H1 (cell line): ENCODE data around the gene TTC13. TPM values are rescaled to one million over a fixed set of nuclear protein-coding genes. Genes with fewer than 3 reads are reported as not detected.

Experiments
- CTCF ChIA-PET: fragments of 300-600 bp; sonication (Branson Sonifier 250); formaldehyde crosslinking; loops from one replicate; lab custom pipeline; 2021; ENCODE audit not compliant: partially characterized antibody; lab: Charles Lee
- POLR2A ChIA-PET: fragments of 300-600 bp; sonication (Branson Sonifier 250); formaldehyde crosslinking; loops from one replicate; lab custom pipeline; 2021; ENCODE audit warnings: inconsistent platforms; ENCODE audit not compliant: partially characterized antibody; lab: Charles Lee
- DNase-seq, 2 experiments: peaks; one replicate each; pipeline versions ENCODE4 v3.0.0 to v3.0.0-alpha.2; 2010 to 2022; ENCODE audit warnings: low spot score in 2 of 2, low read depth in 1 of 2, mixed read lengths in 1 of 2
- FAIRE-seq: peaks from 2 replicates; lab custom pipeline; 2011; peaks lifted over from hg19 to GRCh38; lab: Jason Lieb, UNC
- H2AFZ ChIP-seq: 2 replicates; pipeline ENCODE4 v1.8.1; 2012; ENCODE audit warnings: low read length, inconsistent platforms
- H2AK5ac ChIP-seq: 2 replicates; pipeline ENCODE4 v1.6.1; 2013; ENCODE audit warnings: low read depth, low read length
- H2BK120ac ChIP-seq: replicated peaks from 2 replicates; pipeline ENCODE3; 2013; ENCODE audit warnings: low read depth, low read length, inconsistent platforms
- H2BK12ac ChIP-seq: 2 replicates; pipeline ENCODE4 v1.6.1; 2013; ENCODE audit warnings: low read depth, low read length
- H2BK15ac ChIP-seq: 2 replicates; pipeline ENCODE4 v1.6.1; 2013; ENCODE audit warnings: low read length
- H2BK20ac ChIP-seq: 2 replicates; pipeline ENCODE4 v1.6.1; 2013; ENCODE audit warnings: low read length
- H2BK5ac ChIP-seq: 2 replicates; pipeline ENCODE4 v1.6.1; 2013; ENCODE audit warnings: low read depth, low read length
- H3K14ac ChIP-seq: 2 replicates; pipeline ENCODE4 v1.6.1; 2013; ENCODE audit warnings: inconsistent platforms; ENCODE audit not compliant: insufficient read length
- H3K18ac ChIP-seq: 2 replicates; pipeline ENCODE4 v1.6.1; 2013; ENCODE audit warnings: low read length; ENCODE audit errors: extremely low read depth
- H3K23ac ChIP-seq: 2 replicates; pipeline ENCODE4 v1.6.1; 2013; ENCODE audit warnings: inconsistent platforms; ENCODE audit not compliant: insufficient read length
- H3K23me2 ChIP-seq: 2 replicates; pipeline ENCODE4 v1.6.1; 2013; ENCODE audit warnings: low read depth, low read length
- H3K27ac ChIP-seq: 2 replicates; pipeline ENCODE4 v1.6.1; 2011; ENCODE audit warnings: low read depth, low read length, inconsistent platforms
- H3K27me3 ChIP-seq, 4 experiments: replicated peaks in 1 of 4; 1 replicate in 1 of 4; 2 replicates in 3 of 4; pipeline versions ENCODE4 v1.6.1 to v1.8.1; 2011 to 2013; ENCODE audit warnings: low read length in 3 of 4, mild to moderate bottlenecking in 3 of 4, inconsistent platforms in 2 of 4, mixed read lengths in 2 of 4, moderate library complexity in 1 of 4; ENCODE audit not compliant: control insufficient read depth in 3 of 4, insufficient read depth in 3 of 4; ENCODE audit errors: extremely low read depth in 1 of 4
- H3K36me3 ChIP-seq, 4 experiments: 2 replicates each; pipeline versions ENCODE4 v1.6.1 to v1.8.1; 2011 to 2013; ENCODE audit warnings: mild to moderate bottlenecking in 4 of 4, low read length in 3 of 4, moderate library complexity in 2 of 4, control low read depth in 1 of 4, inconsistent platforms in 1 of 4; ENCODE audit not compliant: insufficient read depth in 4 of 4, control insufficient read depth in 2 of 4
- H3K4ac ChIP-seq: replicated peaks from 2 replicates; pipeline ENCODE3; 2013; ENCODE audit warnings: low read length, low read depth, mixed read lengths, inconsistent platforms; ENCODE audit not compliant: insufficient read length
- H3K4me1 ChIP-seq, 4 experiments: replicated peaks in 1 of 4; 1 replicate in 1 of 4; 2 replicates in 3 of 4; pipeline versions ENCODE4 v1.6.1 to v1.8.1; 2011 to 2013; ENCODE audit warnings: low read length in 3 of 4, inconsistent platforms in 2 of 4, mixed read lengths in 1 of 4; ENCODE audit not compliant: insufficient read depth in 4 of 4, control insufficient read depth in 3 of 4
- H3K4me2 ChIP-seq, 2 experiments: 2 replicates each; pipeline versions ENCODE4 v1.6.1 to v1.8.1; 2011 to 2013; ENCODE audit warnings: low read depth in 2 of 2, low read length in 2 of 2, control low read depth in 1 of 2, inconsistent platforms in 1 of 2, mild to moderate bottlenecking in 1 of 2; ENCODE audit not compliant: insufficient read depth in 1 of 2
- H3K4me3 ChIP-seq, 4 experiments: fragments of 200-600, 300-600 bp in 1 of 4; sonication (generic), shearing (Covaris generic), sonication (Bioruptor Twin) in 1 of 4; 2 replicates each; pipeline versions ENCODE4 v1.5.1 to v1.8.1; 2011 to 2016; ENCODE audit warnings: low read length in 4 of 4, low read depth in 3 of 4, control low read depth in 2 of 4, inconsistent platforms in 2 of 4, mild to moderate bottlenecking in 2 of 4, mixed read lengths in 1 of 4, moderate library complexity in 1 of 4; ENCODE audit not compliant: insufficient read depth in 2 of 4; ENCODE audit errors: extremely low read depth in 1 of 4
- H3K56ac ChIP-seq: replicated peaks from 2 replicates; pipeline ENCODE3; 2013; ENCODE audit warnings: low read depth, mild to moderate bottlenecking, mixed read lengths, low read length, inconsistent platforms; ENCODE audit not compliant: insufficient read length
- H3K79me1 ChIP-seq: 2 replicates; pipeline ENCODE4 v1.6.1; 2013; ENCODE audit warnings: low read depth, low read length, control low read depth
- H3K79me2 ChIP-seq, 2 experiments: 2 replicates each; pipeline versions ENCODE4 v1.6.1 to v1.8.1; 2012 to 2013; ENCODE audit warnings: low read length in 2 of 2, mild to moderate bottlenecking in 2 of 2, inconsistent platforms in 1 of 2; ENCODE audit not compliant: insufficient read depth in 2 of 2, control insufficient read depth in 1 of 2
- H3K9ac ChIP-seq, 4 experiments: replicated peaks in 1 of 4; 1 replicate in 1 of 4; 2 replicates in 3 of 4; pipeline versions ENCODE4 v1.6.1 to v1.8.1; 2011 to 2013; ENCODE audit warnings: low read depth in 3 of 4, low read length in 3 of 4, control low read depth in 2 of 4, mild to moderate bottlenecking in 2 of 4, moderate library complexity in 2 of 4, inconsistent platforms in 1 of 4; ENCODE audit errors: extremely low read depth in 1 of 4
- H3K9me3 ChIP-seq, 2 experiments: 2 replicates each; pipeline versions ENCODE4 v1.6.1 to v1.8.1; 2012 to 2013; ENCODE audit warnings: mild to moderate bottlenecking in 2 of 2, moderate library complexity in 2 of 2, control low read depth in 1 of 2, inconsistent platforms in 1 of 2, low read depth in 1 of 2, low read length in 1 of 2, mixed read lengths in 1 of 2; ENCODE audit not compliant: insufficient read depth in 2 of 2
- H4K20me1 ChIP-seq, 2 experiments: replicated peaks in 1 of 2; 2 replicates each; pipeline versions ENCODE3 to v1.8.1; 2011 to 2013; ENCODE audit warnings: inconsistent platforms in 2 of 2, low read length in 2 of 2, mild to moderate bottlenecking in 1 of 2; ENCODE audit not compliant: insufficient read depth in 2 of 2, control insufficient read depth in 1 of 2
- H4K5ac ChIP-seq: 2 replicates; pipeline ENCODE4 v1.6.1; 2013; ENCODE audit warnings: low read length, low read depth, mixed read lengths, inconsistent platforms; ENCODE audit not compliant: insufficient read length
- H4K8ac ChIP-seq: 2 replicates; pipeline ENCODE4 v1.8.0; 2013; ENCODE audit warnings: mild to moderate bottlenecking, moderate library complexity, low read length, inconsistent platforms; ENCODE audit not compliant: insufficient read depth; ENCODE audit errors: extremely low read depth
- H4K91ac ChIP-seq: replicated peaks from 2 replicates; pipeline ENCODE3; 2013; ENCODE audit warnings: low read length, mixed read lengths, inconsistent platforms; ENCODE audit not compliant: insufficient read length
- ATF3 ChIP-seq: IDR thresholded peaks from 2 replicates; pipeline ENCODE4 v1.6.1; 2011; ENCODE audit warnings: low read depth, mild to moderate bottlenecking, low read length; ENCODE audit not compliant: insufficient read depth
- BCL11A ChIP-seq, 2 experiments: IDR thresholded peaks; one replicate each; pipeline ENCODE4 v1.6.1; 2011; ENCODE audit warnings: low read depth in 2 of 2, low read length in 2 of 2, mild to moderate bottlenecking in 2 of 2
- CBX5 ChIP-seq: fragments of 300-800, 300-1000 bp; sonication (generic); IDR thresholded peaks from 2 replicates; pipeline ENCODE4 v1.7.1; 2016; ENCODE audit warnings: antibody characterized with exemption, low read length, low read depth
- CEBPB ChIP-seq: IDR thresholded peaks from 2 replicates; pipeline ENCODE4 v1.6.1; 2012; ENCODE audit warnings: low read depth, low read length
- CHD1 ChIP-seq: IDR thresholded peaks from 2 replicates; pipeline ENCODE4 v1.6.1; 2012; ENCODE audit warnings: low read depth, low read length, improper control_type of control experiment
- E2F6 ChIP-seq: IDR thresholded peaks from 2 replicates; pipeline ENCODE4 v1.6.1; 2012; ENCODE audit warnings: inconsistent platforms
- JUND ChIP-seq: IDR thresholded peaks from 2 replicates; pipeline ENCODE4 v1.6.1; 2011; ENCODE audit warnings: mild to moderate bottlenecking, improper control_type of control experiment, low read length
- MAX ChIP-seq: IDR thresholded peaks from 2 replicates; pipeline ENCODE4 v1.6.1; 2012; ENCODE audit warnings: inconsistent platforms
- PHF8 ChIP-seq: fragments of 200-600 bp; sonication (generic); conservative IDR thresholded peaks from 2 replicates; pipeline ENCODE4 v1.7.1; 2012; ENCODE audit warnings: low read depth, mild to moderate bottlenecking, inconsistent platforms, low read length, moderate library complexity
- SIN3A ChIP-seq, 2 experiments: IDR thresholded peaks in 1 of 2; conservative IDR thresholded peaks in 1 of 2; 2 replicates each; pipeline ENCODE4 v1.6.1; 2011 to 2012; ENCODE audit warnings: low read length in 2 of 2, improper control_type of control experiment in 1 of 2, low read depth in 1 of 2, mild to moderate bottlenecking in 1 of 2
- TEAD4 ChIP-seq: IDR thresholded peaks from 2 replicates; pipeline ENCODE4 v1.6.1; 2012; ENCODE audit warnings: low read depth, low read length, inconsistent platforms, mixed read lengths
- ZNF274 ChIP-seq: IDR thresholded peaks from 2 replicates; pipeline ENCODE4 v1.7.0; 2012; ENCODE audit warnings: low read length, borderline replicate concordance; ENCODE audit errors: extremely low read depth
- WGBS, 2 experiments: shearing (Covaris generic) in 1 of 2; methylation state at CpG; one replicate each; pipeline versions ENCODE4 v1.1.6 to v1.1.7; 2013 to 2015; ENCODE audit warnings: low lambda C conversion rate in 2 of 2, mixed read lengths in 2 of 2, inconsistent platforms in 1 of 2, low coverage in 1 of 2, missing lambda C conversion rate in 1 of 2; ENCODE audit not compliant: insufficient replicate concordance in 2 of 2, insufficient coverage in 1 of 2, insufficient read length in 1 of 2; ENCODE audit errors: extremely low coverage in 1 of 2, missing lambda C conversion rate in 1 of 2; 5-methylcytosine and 5-hydroxymethylcytosine counted together
- polyA plus RNA-seq, 7 experiments: library from polyadenylated mRNA; depleted of rRNA in 3 of 7; stranded (reverse) in 5 of 7; unstranded in 2 of 7; fragments of >200 nt in 5 of 7; fragments of 200-250 nt in 2 of 7; gene quantifications; 1 replicate in 5 of 7; 2 replicates in 1 of 7; 4 replicates in 1 of 7; pipeline versions ENCODE4 v1.2.1 to v1.2.3, GENCODE V29; 2011 to 2013; ENCODE audit warnings: missing spikeins in 2 of 7, mixed read lengths in 2 of 7
- total RNA-seq: library from RNA; stranded (reverse); fragmentation: NEBNext Ultra II Directional; extraction: Animal tissue kit (Norgen Biotek cat#: 25700); gene quantifications from 2 replicates; pipeline ENCODE4 v1.2.1, GENCODE V29; 2021

TTC13 gene
- total and polyA plus RNA-seq, 2 of the 8 experiments (the other 6 are each of a cell fraction or from before 2014, with no cell fraction given) = 3.1 to 7.1 TPM

- H3K14ac ChIP-seq = no peak overlapping the region
- H3K4me2 ChIP-seq = no peak overlapping the region
- H3K9me3 ChIP-seq = no peaks in the 10 kb centered on the region
- no peaks in the 10 kb centered on the region for H3K79me1 ChIP-seq
- H4K20me1 ChIP-seq = peaks cover 0 to 4% of the 10 kb centered on the region in 2 experiments
- H3K4ac ChIP-seq = no peak overlapping the region
- no peak for FAIRE-seq
- no peak overlapping the region for H4K5ac ChIP-seq
- CTCF ChIA-PET = interaction anchor here (0.8 to 4.0 kb wide), 4 partner anchors 152 to 371 kb away, joined by 3 to 14 read pairs (median 4); partner anchors contain the start of gene COG2
- H3K27ac ChIP-seq = no peak overlapping the region
- no peak overlapping the region for H2BK12ac ChIP-seq
- H3K27me3 ChIP-seq = no peaks in the 10 kb centered on the region; a peak in 2 of 7 replicates
- H2BK5ac ChIP-seq = no peak overlapping the region
- no peak overlapping the region for H2AK5ac ChIP-seq
- no peak for DNase-seq
- no peak overlapping the region for H2BK20ac ChIP-seq
- no peak overlapping the region for H4K91ac ChIP-seq
- H3K79me2 ChIP-seq = no peaks in the 10 kb centered on the region
- 79% methylated on average over 3 of the region's 3 CpGs; no CpG with 5 or more reads in 1 of the 2 experiments for WGBS, 2 experiments
- no peak overlapping the region for H4K8ac ChIP-seq
- H3K18ac ChIP-seq = no peak overlapping the region
- H3K23me2 ChIP-seq = peaks cover 5% of the 10 kb centered on the region; the same call in 1 of the 2 replicates
- no peak overlapping the region for H3K4me3 ChIP-seq
- H2BK15ac ChIP-seq = no peak overlapping the region
- H3K23ac ChIP-seq = no peak overlapping the region
- POLR2A ChIA-PET = no interaction called here
- no peak overlapping the region for H3K9ac ChIP-seq
- no peak overlapping the region for H2AFZ ChIP-seq
- H3K4me1 ChIP-seq = no peaks in the 10 kb centered on the region
- no peak overlapping the region for H3K56ac ChIP-seq
- no peaks in the 10 kb centered on the region for H3K36me3 ChIP-seq
- H2BK120ac ChIP-seq = no peak overlapping the region
- TF ChIP-seq BCL11A (IDR thresholded peaks at IDR 0.05; ENCODE audit: low read depth in 2 of 2, low read length in 2 of 2) (no peak), CBX5 (no peak), E2F6 (no peak), CEBPB (no peak), TEAD4 (no peak), MAX (no peak), ATF3 (no peak), PHF8 (no peak), CHD1 (no peak), SIN3A (conservative IDR thresholded peaks at IDR 0.05 in 1 of 2, IDR thresholded peaks at IDR 0.05 in 1 of 2; ENCODE audit: low read depth in 1 of 2, low read length in 2 of 2) (no peak), JUND (no peak), ZNF274 (no peak)
These were observed 34.8 kb upstream of the TTC13 start for GRCh38 chr1:231013391-231014015.
